Adrenal gland (tissue), 12 donors: ENCODE data around the gene ATXN1. TPM values are rescaled to one million over a fixed set of nuclear protein-coding genes. Genes with fewer than 3 reads are reported as not detected.

Source experiments
- DNase-seq, 7 donors: peaks; one replicate each; pipeline ENCODE4 v3.0.0-alpha.2; 2019 to 2020
- H3K27ac ChIP-seq, 5 donors: fragments of 200-600 bp; sonication (generic) in 4 of 5; 1 replicate in 3 of 5; 2 replicates in 2 of 5; pipeline versions ENCODE4 v1.5.1 to v1.8.0; 2016 to 2020; ENCODE audit warnings: mild to moderate bottlenecking in 1 of 5
- H3K27me3 ChIP-seq: fragments of 200-600 bp; 2 replicates; pipeline ENCODE4 v1.8.0; 2021
- H3K36me3 ChIP-seq, 2 donors: fragments of 200-600 bp; replicated peaks in 1 of 2; 1 replicate in 1 of 2; 2 replicates in 1 of 2; pipeline versions ENCODE4 v1.5.1 to v1.8.0; 2018 to 2022
- H3K4me1 ChIP-seq, 2 donors: fragments of 200-600 bp; replicated peaks in 1 of 2; 1 replicate in 1 of 2; 2 replicates in 1 of 2; pipeline versions ENCODE4 v1.5.1 to v1.8.0; 2018 to 2021
- H3K4me3 ChIP-seq, 4 donors: fragments of 200-600 bp; sonication (generic) in 3 of 4; one replicate each; pipeline ENCODE4 v1.5.1; 2016 to 2018
- H3K9me3 ChIP-seq, 3 donors: fragments of 200-600 bp; sonication (generic) in 1 of 3; replicated peaks in 1 of 3; 1 replicate in 2 of 3; 2 replicates in 1 of 3; pipeline versions ENCODE4 v1.5.1 to v1.8.0; 2016 to 2021
- CTCF ChIP-seq, 6 experiments: fragments of 450-650 bp in 4 of 6; fragments of 200-600 bp in 2 of 6; sonication (generic) in 1 of 6; IDR thresholded peaks; 1 replicate in 5 of 6; 2 replicates in 1 of 6; pipeline versions ENCODE4 v1.5.1 to v1.8.0; 2016 to 2021; ENCODE audit warnings: antibody characterized with exemption in 6 of 6, mild to moderate bottlenecking in 2 of 6, moderate library complexity in 1 of 6
- POLR2A ChIP-seq, 2 donors: fragments of 450-650 bp; IDR thresholded peaks; one replicate each; pipeline ENCODE4 v1.6.1; 2017; ENCODE audit warnings: antibody characterized with exemption in 2 of 2, mild to moderate bottlenecking in 2 of 2, moderate library complexity in 1 of 2
- WGBS, 4 donors: extraction: QIAGEN DNeasy Blood & Tissue Kit in 2 of 4; methylation state at CpG; one replicate each; pipeline versions ENCODE4 v1.1.5 to v1.1.7; 2013 to 2017; 5-methylcytosine and 5-hydroxymethylcytosine counted together
- intact Hi-C, 2 donors: fragments of 100-400 bp; cut with DNase I; formaldehyde crosslinking; loops; one replicate each; pipeline versions ENCODE4 v1.14.1 to v1.15.0; 2022 to 2023
- polyA plus RNA-seq, 3 donors: library from polyadenylated mRNA; stranded (reverse); fragments of 200-250 nt in 2 of 3; fragments of 350-450 nt in 1 of 3; fragmentation: Illumina TruSeq in 1 of 3; extraction: RNeasy Lipid Tissue Mini Kit (QIAGEN cat#74804) in 1 of 3; gene quantifications; one replicate each; pipeline ENCODE4 v1.2.3, GENCODE V29; 2013 to 2014
- total RNA-seq, 9 donors: library from RNA; depleted of rRNA in 4 of 9; stranded (reverse); fragments of >200 nt in 4 of 9; fragments of 120-200 nt in 1 of 9; fragmentation: NEBNext Ultra II Directional in 1 of 9; extraction: Animal tissue kit (Norgen Biotek cat#: 25700) in 1 of 9; gene quantifications; one replicate each; pipeline versions ENCODE4 v1.1.0 to v1.2.4, GENCODE V29; 2013 to 2023
- donor health status: healthy with polysubstance abuse.
- donor health status: Bipolar disorder and iron deficiency.
- donor health status: DM: yes; HTN: yes; CAD: no.
- donor health status: DM: no; HTN: no; CAD: no.
- donor health status: DM: no; HTN: no; CAD: no.
- donor health status: DM: yes; HTN: yes; CAD: no.

ATXN1 gene
- total and polyA plus RNA-seq, 12 donors = 3.4 to 51.3 (median 25.4) TPM

- no peaks in the 10 kb centered on the region for H3K27me3 ChIP-seq
- peaks cover 5 to 26% of the 10 kb centered on the region in 2 donors for H3K4me1 ChIP-seq
- no peak for DNase-seq
- no peak overlapping the region for H3K27ac ChIP-seq
- no peaks in the 10 kb centered on the region for H3K36me3 ChIP-seq
- intact Hi-C loops = no loop called here
- WGBS, 4 donors = 13 to 25% (median 21%) methylated on average over 7 of the region's 7 CpGs
- H3K4me3 ChIP-seq = no peak overlapping the region
- TF ChIP-seq POLR2A (IDR thresholded peaks at IDR 0.05) (no peak), CTCF (IDR thresholded peaks at IDR 0.05) (no peak)
- H3K9me3 ChIP-seq = no peaks in the 10 kb centered on the region
Observed at GRCh38 chr6:16730738-16731477, 30.4 kb downstream of the ATXN1 start.

GRCh38 chr6:16729744-16730143, 31.5 kb downstream of the ATXN1 start:
- H3K4me1 ChIP-seq = peaks cover 5 to 35% of the 10 kb centered on the region in 2 donors

GRCh38 chr6:16729183-16729691, 32.0 kb downstream of the ATXN1 start:
- intact Hi-C loops = no loop called here
- H3K27ac ChIP-seq = no peak overlapping the region
- WGBS, 4 donors = 74 to 88% (median 84%) methylated on average over 7 of the region's 7 CpGs
- DNase-seq = no peak
- no peak for TF ChIP-seq POLR2A (IDR thresholded peaks at IDR 0.05)
- TF ChIP-seq CTCF (IDR thresholded peaks at IDR 0.05) = no peak
- no peaks in the 10 kb centered on the region for H3K27me3 ChIP-seq
- no peak overlapping the region for H3K4me3 ChIP-seq
- no peaks in the 10 kb centered on the region for H3K9me3 ChIP-seq
- peaks cover 6 to 40% of the 10 kb centered on the region in 2 donors for H3K4me1 ChIP-seq
- no peaks in the 10 kb centered on the region for H3K36me3 ChIP-seq

More at GRCh38 chr6:16729744-16730143, 31.5 kb downstream of the ATXN1 start:
- no peak for DNase-seq
- Histone ChIP-seq H3K36me3 (no peaks in the 10 kb centered on the region), H3K27ac (no peak overlapping the region), H3K9me3 (no peaks in the 10 kb centered on the region), H3K4me3 (no peak overlapping the region), H3K27me3 (no peaks in the 10 kb centered on the region)
- 92 to 96% (median 93%) methylated on average over 8 of the region's 8 CpGs for WGBS, 4 donors
- no peak for TF ChIP-seq POLR2A (IDR thresholded peaks at IDR 0.05)
- no peak for TF ChIP-seq CTCF (IDR thresholded peaks at IDR 0.05)
- intact Hi-C loops = no loop called here

GRCh38 chr6:16728513-16729182, 32.6 kb downstream of the ATXN1 start:
- no peak for DNase-seq
- Histone ChIP-seq H3K27me3 (no peaks in the 10 kb centered on the region), H3K36me3 (no peaks in the 10 kb centered on the region), H3K27ac (peak overlapping the region in 1 of 5 donors; percentile 45), H3K9me3 (no peaks in the 10 kb centered on the region), H3K4me1 (peaks cover 12 to 46% of the 10 kb centered on the region in 2 donors), H3K4me3 (no peak overlapping the region)
- intact Hi-C loops = no loop called here
- TF ChIP-seq CTCF (IDR thresholded peaks at IDR 0.05) (no peak), POLR2A (IDR thresholded peaks at IDR 0.05) (no peak)
- 87 to 92% (median 91%) methylated on average over 6 of the region's 6 CpGs for WGBS, 4 donors
